GM18505 (cell line): ENCODE measurements around the gene TP53BP2.

Experiments used
- ATAC-seq: cut with Tn5 transposase; IDR thresholded peaks from one replicate; pipeline ENCODE4 v1.9.1; 2021; ENCODE audit not compliant: unreplicated experiment
- POLR2A ChIP-seq: IDR thresholded peaks from 4 replicates; pipeline ENCODE4 v1.6.1; 2011; ENCODE audit warnings: borderline replicate concordance; ENCODE audit not compliant: insufficient read depth, insufficient read length; ENCODE audit errors: extremely low read depth

Gene TP53BP2

DNA sequence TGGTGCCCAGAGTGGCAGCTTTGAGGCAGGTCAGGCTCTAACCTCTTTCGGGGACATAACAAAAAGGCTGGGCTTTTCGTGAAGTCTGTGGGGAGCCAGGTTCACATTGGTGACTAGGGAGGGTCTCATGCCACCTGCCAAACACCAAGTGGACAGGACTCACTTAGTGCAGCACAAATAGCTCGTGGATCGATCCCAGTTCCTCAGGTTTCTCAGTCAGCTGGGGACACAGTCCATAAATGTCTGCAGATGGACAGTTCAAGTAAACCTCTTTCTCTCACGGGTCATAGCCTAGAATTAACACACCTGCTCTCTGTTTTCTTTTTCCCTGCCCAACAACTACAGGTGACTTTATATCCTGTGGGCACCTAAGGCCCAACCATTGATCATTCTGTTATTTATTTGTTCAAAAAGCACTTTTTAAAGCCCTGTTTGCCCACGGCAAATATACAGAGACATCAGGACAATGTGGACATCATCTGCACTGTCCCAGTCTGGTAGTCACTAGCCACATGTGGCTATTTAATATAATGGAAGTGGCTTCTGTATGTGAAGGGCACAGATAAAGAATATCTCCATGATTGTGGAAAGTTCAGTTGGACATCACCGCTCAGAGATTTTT is 79.9 kb downstream of the TP53BP2 start:
- ATAC-seq: no peak

GRCh38 chr1:223765036-223765718 is 80.6 kb downstream of the TP53BP2 start:
- ATAC-seq: no peak
- TF ChIP-seq POLR2A: no peak

More for the DNA sequence above, 79.9 kb downstream of the TP53BP2 start:
- TF ChIP-seq POLR2A: no peak

- no peak for ATAC-seq
Observed at GRCh38 chr1:223763881-223764280, 81.9 kb downstream of the TP53BP2 start.

GRCh38 chr1:223763251-223763650 is 82.5 kb downstream of the TP53BP2 start:
- ATAC-seq: no peak
- TF ChIP-seq POLR2A: no peak

More at GRCh38 chr1:223763881-223764280, 81.9 kb downstream of the TP53BP2 start:
- TF ChIP-seq POLR2A: no peak

DNA sequence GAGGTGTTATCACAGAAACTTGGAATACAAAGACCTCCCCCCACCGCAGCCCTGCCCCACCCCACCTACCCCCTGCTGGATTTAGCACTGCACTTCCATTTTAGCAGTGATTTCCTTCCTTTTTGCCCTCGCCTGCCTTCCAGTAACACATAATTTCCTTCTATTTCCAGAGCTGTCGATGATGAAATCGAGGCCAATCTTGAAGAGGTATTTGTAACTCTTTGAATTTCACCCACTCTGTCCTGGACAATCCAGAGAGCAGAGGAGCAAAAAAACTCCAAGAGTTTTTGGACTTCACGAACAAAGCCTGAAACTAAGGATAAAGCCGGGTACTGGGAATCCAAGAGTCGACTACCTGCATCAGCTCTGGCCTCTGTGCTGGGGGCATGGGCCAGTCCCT is 84.3 kb downstream of the TP53BP2 start:
- TF ChIP-seq POLR2A: no peak
- no peak for ATAC-seq

DNA sequence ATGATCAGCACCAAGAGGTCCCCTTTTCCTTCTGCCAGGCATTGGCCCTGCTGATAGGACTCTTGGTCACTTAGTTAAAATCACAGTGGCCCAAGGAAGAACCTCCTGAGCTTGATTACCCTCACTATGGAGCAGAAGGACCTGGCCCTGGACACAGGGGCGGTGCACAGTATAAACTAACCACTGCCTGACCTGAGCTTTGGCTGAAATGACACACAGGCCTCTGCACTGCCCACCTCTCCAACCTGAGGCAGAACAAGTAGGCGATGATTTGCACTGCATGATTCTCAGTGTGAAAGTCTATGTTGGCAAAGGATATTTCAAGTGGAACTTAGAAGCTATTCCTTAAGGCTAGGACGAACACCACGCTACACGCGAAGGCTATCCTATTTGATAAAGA is 84.9 kb downstream of the TP53BP2 start:
- no peak for ATAC-seq
- TF ChIP-seq POLR2A: no peak

DNA sequence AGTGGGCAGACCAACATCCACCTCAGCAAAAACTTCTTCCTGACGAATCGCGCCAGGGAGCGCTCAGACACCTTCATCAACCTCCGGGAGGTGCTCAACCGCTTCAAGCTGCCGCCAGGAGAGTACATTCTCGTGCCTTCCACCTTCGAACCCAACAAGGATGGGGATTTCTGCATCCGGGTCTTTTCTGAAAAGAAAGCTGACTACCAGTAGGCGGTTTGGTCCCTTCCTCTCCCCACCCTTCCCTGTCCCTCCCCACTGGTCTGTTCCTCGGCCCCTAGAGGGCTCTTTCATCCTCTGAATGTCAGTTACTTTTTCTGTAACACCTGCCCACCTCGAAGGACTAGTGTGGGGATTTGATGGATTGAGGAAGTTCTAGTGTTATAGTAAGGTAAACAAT is 86.5 kb downstream of the TP53BP2 start:
- ATAC-seq: no peak

GRCh38 chr1:223758734-223759133 is 87.0 kb downstream of the TP53BP2 start:
- ATAC-seq: no peak
- TF ChIP-seq POLR2A: no peak

More for the DNA sequence above, 86.5 kb downstream of the TP53BP2 start:
- no peak for TF ChIP-seq POLR2A

- no peak for TF ChIP-seq POLR2A
- no peak for ATAC-seq
Observed at GRCh38 chr1:223756806-223757700, 88.7 kb downstream of the TP53BP2 start.

- no peak for ATAC-seq
- no peak for TF ChIP-seq POLR2A
Observed at GRCh38 chr1:223755992-223756775, 89.6 kb downstream of the TP53BP2 start.

DNA sequence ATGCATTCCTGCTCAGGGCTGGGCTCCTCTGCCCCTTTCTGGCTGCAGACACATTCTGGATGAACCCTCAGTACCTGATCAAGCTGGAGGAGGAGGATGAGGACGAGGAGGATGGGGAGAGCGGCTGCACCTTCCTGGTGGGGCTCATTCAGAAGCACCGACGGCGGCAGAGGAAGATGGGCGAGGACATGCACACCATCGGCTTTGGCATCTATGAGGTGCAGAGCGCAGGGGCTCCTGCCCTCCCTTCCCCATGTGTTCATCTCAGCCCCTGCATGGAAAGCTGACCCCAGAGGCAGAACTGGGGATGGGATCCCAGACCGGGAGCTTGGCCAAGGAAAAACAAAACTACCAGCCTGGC is 90.3 kb downstream of the TP53BP2 start:
- no peak for TF ChIP-seq POLR2A
- no peak for ATAC-seq

- ATAC-seq: no peak
- no peak for TF ChIP-seq POLR2A
Observed at GRCh38 chr1:223754681-223755431, 90.9 kb downstream of the TP53BP2 start.

- no peak for ATAC-seq
- no peak for TF ChIP-seq POLR2A
Observed at GRCh38 chr1:223752721-223753515, 92.8 kb downstream of the TP53BP2 start.
